Immature natural killer cell (primary cell): ENCODE measurements around the gene USP34. TPM values are rescaled to one million over a fixed set of nuclear protein-coding genes. Genes with fewer than 3 reads are reported as not detected.
A peak's percentile ranks its signal among the peaks of the same experiment; 100 is the strongest.

ENCODE experiments used
- DNase-seq, 3 donors: peaks; one replicate each; pipeline ENCODE4 v3.0.0; 2022; ENCODE audit warnings: mixed read lengths in 1 of 3
- H3K27ac Mint-ChIP-seq, 6 donors: one replicate each; pipeline ENCODE4 v1.8.0; 2020; ENCODE audit warnings: mixed read lengths in 6 of 6, mild to moderate bottlenecking in 5 of 6, inconsistent platforms in 4 of 6, moderate library complexity in 3 of 6
- H3K27me3 Mint-ChIP-seq, 3 donors: one replicate each; pipeline ENCODE4 v1.8.0; 2020 to 2021; ENCODE audit warnings: low read depth in 3 of 3, mild to moderate bottlenecking in 3 of 3, mixed read lengths in 3 of 3, moderate library complexity in 3 of 3, inconsistent platforms in 1 of 3
- H3K36me3 Mint-ChIP-seq, 3 donors: one replicate each; pipeline ENCODE4 v1.8.0; 2020; ENCODE audit warnings: mixed read lengths in 3 of 3, inconsistent platforms in 2 of 3, mild to moderate bottlenecking in 2 of 3
- H3K4me1 Mint-ChIP-seq, 2 donors: one replicate each; pipeline ENCODE4 v1.8.0; 2020; ENCODE audit warnings: inconsistent platforms in 2 of 2, mild to moderate bottlenecking in 2 of 2, mixed read lengths in 2 of 2, moderate library complexity in 1 of 2
- H3K4me3 Mint-ChIP-seq, 5 donors: one replicate each; pipeline ENCODE4 v1.8.0; 2020; ENCODE audit warnings: mild to moderate bottlenecking in 5 of 5, mixed read lengths in 5 of 5, inconsistent platforms in 3 of 5, moderate library complexity in 3 of 5
- H3K9me3 Mint-ChIP-seq, 6 donors: one replicate each; pipeline ENCODE4 v1.8.0; 2020; ENCODE audit warnings: mild to moderate bottlenecking in 6 of 6, mixed read lengths in 6 of 6, inconsistent platforms in 4 of 6, moderate library complexity in 3 of 6
- polyA plus RNA-seq, 3 donors: library from polyadenylated mRNA; unstranded; fragments of 300-500 nt; fragmentation: Illumina TruSeq; gene quantifications; one replicate each; pipeline ENCODE4 v1.2.3, GENCODE V29; 2021

Gene USP34
- polyA plus RNA-seq, 3 donors from 2014 or later, result 9.0 to 37.3 (median 16.3) TPM

DNA sequence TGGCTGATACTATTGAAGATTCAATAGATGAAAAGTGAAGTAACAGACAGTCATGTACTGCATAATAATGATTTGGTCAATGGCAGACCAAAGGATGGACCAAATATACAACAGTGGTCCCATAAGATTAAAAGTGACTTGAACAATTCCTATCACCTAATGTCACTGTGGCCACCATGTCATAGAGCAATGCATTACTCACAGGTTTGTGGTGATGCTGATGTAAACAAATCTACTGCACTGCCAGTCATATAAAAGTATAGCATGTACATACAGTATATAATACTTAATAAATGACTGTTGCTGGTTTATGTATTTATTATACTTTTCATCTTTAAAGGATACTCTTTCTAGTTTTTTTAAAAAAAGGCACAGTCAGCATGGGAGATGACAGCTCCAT is 99.9 kb downstream of the USP34 start:
- Mint-ChIP-seq H3K36me3 (peaks cover 16 to 36% (median 29%) of the 10 kb centered on the region in 3 donors), H3K27ac (peak overlapping the region in 2 of 6 donors; percentile 39 to 40), H3K9me3 (no peaks in the 10 kb centered on the region), H3K4me3 (no peak overlapping the region), H3K4me1 (peaks cover 21 to 55% of the 10 kb centered on the region in 2 donors), H3K27me3 (peaks cover 0 to 3% (median 2%) of the 10 kb centered on the region in 3 donors)
- DNase-seq, result no peak

DNA sequence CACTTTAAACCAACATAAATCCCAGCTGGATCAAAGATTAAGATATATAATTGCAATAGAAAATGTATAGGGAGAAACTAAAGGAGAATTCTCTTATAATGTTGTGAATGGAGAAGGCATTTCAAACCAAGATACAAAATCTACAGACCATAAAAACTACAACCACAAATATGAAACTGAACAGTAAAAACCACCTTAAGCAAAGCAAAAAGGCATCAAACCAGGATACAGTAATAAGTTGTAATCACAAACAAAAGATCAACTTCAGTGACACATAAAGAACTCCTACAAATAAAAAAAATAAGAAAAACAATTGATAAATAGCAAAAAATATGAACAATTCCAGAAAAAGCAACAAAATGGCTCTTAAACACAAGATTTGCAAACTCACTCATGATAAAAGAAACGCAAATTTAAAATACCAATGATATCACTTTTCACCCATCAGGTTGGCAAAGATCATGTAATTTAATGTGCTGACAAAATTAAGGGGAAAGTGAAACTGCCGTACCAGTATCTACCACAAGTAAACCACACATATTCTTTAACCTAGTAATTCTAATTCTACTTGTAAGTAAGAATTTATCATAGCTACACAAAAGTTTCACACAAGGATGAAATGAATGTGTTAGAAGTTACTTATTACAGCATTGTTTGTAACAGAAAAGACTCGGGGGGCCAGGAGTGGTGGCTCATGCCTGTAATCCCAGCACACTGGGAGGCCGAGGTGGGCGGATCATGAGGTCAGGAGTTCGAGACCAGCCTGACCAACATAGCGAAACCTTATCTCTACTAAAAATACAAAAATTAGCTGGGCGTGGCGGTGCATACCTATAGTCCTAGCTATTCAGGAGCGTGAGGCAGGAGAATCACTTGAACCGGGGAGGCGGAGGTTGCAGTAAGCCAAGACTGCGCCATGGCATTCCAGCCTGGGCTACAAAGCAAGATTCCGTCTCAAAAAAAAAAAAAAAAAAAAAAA is 101.9 kb downstream of the USP34 start:
- peak overlapping the region; percentile 39 to 86 (median 72) for H3K27ac Mint-ChIP-seq
- peaks cover 12 to 22% (median 22%) of the 10 kb centered on the region in 3 donors for H3K36me3 Mint-ChIP-seq
- H3K9me3 Mint-ChIP-seq, result no peaks in the 10 kb centered on the region
- peaks cover 28 to 68% of the 10 kb centered on the region in 2 donors for H3K4me1 Mint-ChIP-seq
- peaks cover 0 to 3% (median 0%) of the 10 kb centered on the region in 3 donors for H3K27me3 Mint-ChIP-seq
- peak overlapping the region; percentile 13 to 65 (median 24) for H3K4me3 Mint-ChIP-seq
- peak; percentile 13 to 34 (median 22) for DNase-seq

DNA sequence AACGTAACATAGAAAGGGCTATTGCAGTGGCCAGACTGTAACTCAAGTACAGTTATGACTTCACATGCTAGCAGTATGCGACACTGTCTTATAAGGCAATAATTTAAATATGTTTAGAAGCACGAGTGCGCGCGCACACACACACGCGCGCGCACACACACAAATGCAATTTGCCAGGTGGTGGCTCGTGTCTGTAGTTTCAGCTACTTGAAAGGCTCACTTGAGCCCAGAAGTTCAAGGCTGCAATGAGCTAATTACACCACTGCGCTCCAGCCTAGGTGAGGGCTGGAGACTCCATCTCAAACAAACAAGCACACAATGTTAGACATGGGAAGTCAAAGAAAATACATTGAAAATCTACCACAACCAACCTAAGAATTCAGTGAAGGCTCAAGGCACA is 103.7 kb downstream of the USP34 start:
- peaks cover 0 to 3% (median 0%) of the 10 kb centered on the region in 3 donors for H3K27me3 Mint-ChIP-seq
- no peak for DNase-seq
- no peak overlapping the region for H3K4me3 Mint-ChIP-seq
- H3K4me1 Mint-ChIP-seq, result peaks cover 39 to 75% of the 10 kb centered on the region in 2 donors
- H3K36me3 Mint-ChIP-seq, result peaks cover 19 to 38% (median 25%) of the 10 kb centered on the region in 3 donors
- H3K9me3 Mint-ChIP-seq, result no peaks in the 10 kb centered on the region
- no peak overlapping the region for H3K27ac Mint-ChIP-seq

DNA sequence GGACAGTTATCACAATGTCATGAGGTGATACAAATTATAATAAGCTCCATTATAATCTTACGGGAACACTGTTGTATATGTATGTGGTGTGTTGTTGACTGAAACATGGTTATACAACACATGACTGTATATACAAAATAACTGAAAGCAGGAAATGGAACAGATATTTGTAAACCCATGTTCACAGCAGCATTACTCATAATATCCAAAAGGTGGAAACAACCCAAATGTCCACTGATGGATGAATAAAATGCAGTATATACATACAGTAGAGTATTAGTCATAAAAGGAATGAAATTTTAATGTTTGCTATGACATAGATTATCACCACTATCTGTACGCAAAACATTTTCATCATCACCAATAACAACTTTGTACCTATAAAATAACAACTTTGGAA is 107.3 kb downstream of the USP34 start:
- no peaks in the 10 kb centered on the region for H3K9me3 Mint-ChIP-seq
- peaks cover 19 to 40% (median 24%) of the 10 kb centered on the region in 3 donors for H3K36me3 Mint-ChIP-seq
- no peak overlapping the region for H3K4me3 Mint-ChIP-seq
- no peak for DNase-seq
- peaks cover 0 to 4% (median 1%) of the 10 kb centered on the region in 3 donors for H3K27me3 Mint-ChIP-seq
- peaks cover 59 to 87% of the 10 kb centered on the region in 2 donors for H3K4me1 Mint-ChIP-seq
- no peak overlapping the region for H3K27ac Mint-ChIP-seq

DNA sequence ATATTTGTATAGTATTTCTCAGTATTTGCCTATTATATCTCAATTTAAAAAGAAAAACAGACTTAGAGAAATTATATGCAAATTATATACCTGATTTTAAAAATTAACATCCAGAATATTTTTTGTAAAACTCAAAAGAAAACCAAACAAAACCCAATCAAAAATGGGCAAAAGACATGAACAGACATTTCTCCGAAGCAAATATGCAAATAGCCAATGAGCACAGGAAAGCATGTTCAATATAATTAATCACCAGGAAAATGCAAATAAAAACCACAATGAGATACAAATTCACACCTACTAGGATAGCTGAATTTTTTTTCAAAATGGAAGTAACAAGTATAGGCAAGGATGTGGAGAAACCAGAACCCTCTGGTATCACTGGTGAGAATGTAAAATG is 108.0 kb downstream of the USP34 start:
- H3K27ac Mint-ChIP-seq, result peak overlapping the region in 3 of 6 donors; percentile 21 to 52 (median 38)
- H3K4me3 Mint-ChIP-seq, result no peak overlapping the region
- H3K4me1 Mint-ChIP-seq, result peaks cover 56 to 86% of the 10 kb centered on the region in 2 donors
- peaks cover 19 to 40% (median 24%) of the 10 kb centered on the region in 3 donors for H3K36me3 Mint-ChIP-seq
- H3K27me3 Mint-ChIP-seq, result peaks cover 0 to 2% (median 1%) of the 10 kb centered on the region in 3 donors
- H3K9me3 Mint-ChIP-seq, result no peaks in the 10 kb centered on the region
- no peak for DNase-seq

DNA sequence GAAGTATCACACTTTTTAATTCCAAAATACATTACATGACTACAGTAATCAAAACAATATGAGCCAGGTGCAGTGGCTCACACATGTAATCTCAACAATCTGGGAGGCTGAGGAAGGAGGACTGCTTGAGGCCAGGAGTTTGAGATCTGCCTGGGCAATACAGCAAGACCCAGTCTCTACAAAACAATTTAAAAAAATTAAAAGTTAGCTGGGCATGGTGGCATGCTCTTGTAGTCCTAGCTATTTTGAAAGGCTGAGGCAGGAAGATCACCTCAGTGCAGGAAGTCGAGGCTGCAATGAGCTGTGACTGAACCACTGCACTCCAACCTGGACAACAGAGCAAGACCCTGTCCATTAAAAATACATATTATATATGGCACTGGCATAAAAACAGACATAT is 109.8 kb downstream of the USP34 start:
- H3K27ac Mint-ChIP-seq, result peak overlapping the region in 3 of 6 donors; percentile 16 to 70 (median 26)
- peaks cover 0 to 2% (median 1%) of the 10 kb centered on the region in 3 donors for H3K27me3 Mint-ChIP-seq

DNA sequence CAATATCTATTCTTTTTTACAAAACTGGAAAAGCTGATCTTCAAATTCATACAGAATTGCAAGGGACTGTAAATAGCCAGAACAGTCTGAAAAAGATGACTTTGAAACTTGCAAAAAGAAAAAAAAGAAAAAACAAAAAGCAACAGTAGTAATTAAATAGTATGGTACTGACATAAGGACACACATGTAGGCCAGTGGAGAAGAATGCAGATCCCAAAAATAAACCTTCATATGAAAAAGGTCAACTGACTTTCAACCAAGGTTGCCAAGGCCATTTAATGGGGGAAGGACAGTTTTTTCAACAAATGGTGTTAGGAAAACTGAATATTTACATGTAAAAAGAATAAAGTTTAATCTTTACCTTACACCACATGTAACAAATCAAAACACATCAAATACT is 111.8 kb downstream of the USP34 start:
- Mint-ChIP-seq H3K4me1 (peaks cover 63 to 87% of the 10 kb centered on the region in 2 donors), H3K4me3 (no peak overlapping the region), H3K27me3 (peaks cover 0 to 2% (median 1%) of the 10 kb centered on the region in 3 donors), H3K36me3 (peaks cover 9 to 27% (median 25%) of the 10 kb centered on the region in 3 donors), H3K9me3 (peaks cover 0 to under 1% (median 0%) of the 10 kb centered on the region in 6 donors), H3K27ac (no peak overlapping the region)
- no peak for DNase-seq

More for the DNA sequence above, 109.8 kb downstream of the USP34 start:
- no peaks in the 10 kb centered on the region for H3K9me3 Mint-ChIP-seq
- H3K36me3 Mint-ChIP-seq, result peaks cover 12 to 27% (median 24%) of the 10 kb centered on the region in 3 donors
- H3K4me1 Mint-ChIP-seq, result peaks cover 61 to 89% of the 10 kb centered on the region in 2 donors
- no peak for DNase-seq
- no peak overlapping the region for H3K4me3 Mint-ChIP-seq

DNA sequence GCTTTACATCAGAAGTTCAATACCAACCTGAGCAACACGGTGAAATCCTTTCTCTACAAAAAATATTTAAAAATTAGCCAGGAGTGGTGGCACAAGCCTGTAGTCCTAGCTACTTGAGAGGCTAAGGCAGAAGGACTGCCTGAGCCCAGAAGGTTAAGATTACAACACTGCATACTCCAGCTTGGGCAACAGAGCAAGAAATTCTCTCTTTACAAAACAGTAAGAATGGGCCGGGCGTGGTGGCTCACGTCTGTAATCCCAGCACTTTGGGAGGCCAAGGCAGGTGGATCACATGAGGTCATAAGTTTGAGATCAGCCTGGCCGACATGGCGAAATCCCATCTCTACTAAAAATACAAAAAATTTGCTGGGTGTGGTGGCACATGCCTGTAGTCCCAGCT is 113.2 kb downstream of the USP34 start:
- no peak overlapping the region for H3K27ac Mint-ChIP-seq
- peaks cover 57 to 78% of the 10 kb centered on the region in 2 donors for H3K4me1 Mint-ChIP-seq
- peaks cover 0 to 6% (median under 1%) of the 10 kb centered on the region in 6 donors for H3K9me3 Mint-ChIP-seq
- peaks cover 15 to 30% (median 23%) of the 10 kb centered on the region in 3 donors for H3K36me3 Mint-ChIP-seq
- no peak for DNase-seq
- peaks cover 0 to 2% (median 1%) of the 10 kb centered on the region in 3 donors for H3K27me3 Mint-ChIP-seq
- no peak overlapping the region for H3K4me3 Mint-ChIP-seq

DNA sequence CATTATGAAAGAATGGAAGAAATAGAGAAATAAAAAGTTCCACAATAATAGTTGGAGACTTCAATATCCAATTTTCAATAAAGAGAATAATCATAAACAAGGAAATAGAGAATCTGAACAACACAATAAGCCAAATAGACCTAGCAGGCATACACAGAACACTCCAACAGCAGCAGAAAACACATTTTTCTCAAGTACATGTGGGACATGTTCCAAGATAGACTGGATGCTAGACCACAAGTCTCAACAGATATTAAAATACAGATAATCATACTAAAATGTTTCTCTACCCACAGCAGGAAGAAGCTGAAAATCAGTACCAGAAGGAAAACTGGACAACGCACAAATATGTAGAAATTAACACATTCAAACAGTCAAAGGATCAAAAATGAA is 113.9 kb downstream of the USP34 start:
- peaks cover 0 to 4% (median 3%) of the 10 kb centered on the region in 3 donors for H3K27me3 Mint-ChIP-seq
- peaks cover 14 to 28% (median 22%) of the 10 kb centered on the region in 3 donors for H3K36me3 Mint-ChIP-seq
- H3K4me3 Mint-ChIP-seq, result no peak overlapping the region
- H3K27ac Mint-ChIP-seq, result peak overlapping the region in 5 of 6 donors; percentile 7 to 62 (median 46)
- peaks cover 0 to 6% (median under 1%) of the 10 kb centered on the region in 6 donors for H3K9me3 Mint-ChIP-seq
- H3K4me1 Mint-ChIP-seq, result peaks cover 52 to 74% of the 10 kb centered on the region in 2 donors
- DNase-seq, result no peak

DNA sequence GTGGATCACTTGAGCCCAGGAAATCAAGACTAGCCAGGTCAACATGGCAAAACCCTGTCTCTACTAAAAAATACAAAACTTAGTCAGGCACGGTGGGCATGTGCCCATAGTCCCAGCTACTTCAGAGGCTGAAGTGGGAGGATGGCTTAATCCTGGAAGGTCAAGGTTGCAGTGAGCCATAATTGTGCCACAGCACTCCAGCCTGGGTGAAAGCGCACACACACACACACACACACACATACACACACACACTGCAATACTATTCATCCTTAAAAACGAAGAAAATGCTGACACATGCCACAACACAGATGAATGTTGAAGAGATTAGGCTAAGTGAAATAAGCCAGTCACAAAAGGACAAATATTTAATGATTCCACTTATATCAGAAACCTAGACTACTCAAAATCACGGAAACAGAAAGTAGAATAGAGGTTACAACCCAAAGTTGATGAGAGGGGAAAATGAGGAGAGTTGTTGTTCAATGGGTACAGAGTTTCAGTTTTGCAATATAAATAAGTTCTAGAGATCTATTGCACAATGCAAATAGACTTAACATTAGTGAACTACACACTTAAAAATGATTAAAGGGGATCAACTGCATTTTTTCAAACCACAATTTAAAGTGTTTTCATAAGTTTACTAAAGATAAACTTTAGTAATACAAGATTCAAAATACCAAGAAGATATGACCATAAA is 114.5 kb downstream of the USP34 start:
- H3K4me1 Mint-ChIP-seq, result peaks cover 49 to 69% of the 10 kb centered on the region in 2 donors
- H3K27ac Mint-ChIP-seq, result peak overlapping the region; percentile 7 to 59 (median 40)
- H3K27me3 Mint-ChIP-seq, result peaks cover 0 to 3% (median 2%) of the 10 kb centered on the region in 3 donors
- H3K9me3 Mint-ChIP-seq, result peaks cover 0 to 6% (median under 1%) of the 10 kb centered on the region in 6 donors
- H3K36me3 Mint-ChIP-seq, result peaks cover 14 to 28% (median 20%) of the 10 kb centered on the region in 3 donors
- H3K4me3 Mint-ChIP-seq, result no peak overlapping the region
- DNase-seq, result no peak

DNA sequence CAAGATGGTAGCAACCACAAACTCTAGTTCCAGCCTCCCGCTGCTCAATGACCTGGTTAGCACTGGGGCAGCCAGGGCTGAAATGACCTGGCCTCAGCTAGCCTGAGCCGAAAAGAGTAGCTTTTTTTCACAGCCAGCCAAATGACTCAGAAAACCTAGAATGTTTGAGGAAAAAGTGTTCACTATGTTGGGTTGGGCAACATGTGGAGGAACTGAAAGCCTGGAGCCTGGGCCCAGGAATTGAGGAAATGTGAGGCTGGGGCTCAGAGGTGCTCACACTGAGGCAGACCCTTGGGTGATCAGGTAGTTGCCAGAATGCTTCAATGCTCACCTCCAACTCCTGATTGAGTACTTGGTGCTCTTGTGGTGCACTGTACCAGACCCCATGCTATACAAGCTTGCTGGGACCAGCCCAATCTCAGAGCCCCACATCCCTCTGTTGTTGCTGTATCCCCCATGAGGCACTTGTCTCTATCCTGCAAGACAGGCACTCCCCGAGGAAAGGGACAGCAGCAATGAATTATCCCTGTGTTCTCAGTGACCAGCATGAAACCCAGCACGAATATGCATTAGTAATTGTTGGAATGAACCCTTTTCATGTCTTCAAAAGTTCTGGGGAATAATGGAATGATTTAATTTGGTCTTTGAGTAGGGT is 116.2 kb downstream of the USP34 start:
- Mint-ChIP-seq H3K36me3 (peaks cover 14 to 38% (median 19%) of the 10 kb centered on the region in 3 donors), H3K27ac (no peak overlapping the region), H3K4me3 (no peak overlapping the region), H3K27me3 (peaks cover 0 to 3% (median 2%) of the 10 kb centered on the region in 3 donors), H3K9me3 (peaks cover 0 to 6% (median under 1%) of the 10 kb centered on the region in 6 donors), H3K4me1 (peaks cover 35 to 51% of the 10 kb centered on the region in 2 donors)
- no peak for DNase-seq

DNA sequence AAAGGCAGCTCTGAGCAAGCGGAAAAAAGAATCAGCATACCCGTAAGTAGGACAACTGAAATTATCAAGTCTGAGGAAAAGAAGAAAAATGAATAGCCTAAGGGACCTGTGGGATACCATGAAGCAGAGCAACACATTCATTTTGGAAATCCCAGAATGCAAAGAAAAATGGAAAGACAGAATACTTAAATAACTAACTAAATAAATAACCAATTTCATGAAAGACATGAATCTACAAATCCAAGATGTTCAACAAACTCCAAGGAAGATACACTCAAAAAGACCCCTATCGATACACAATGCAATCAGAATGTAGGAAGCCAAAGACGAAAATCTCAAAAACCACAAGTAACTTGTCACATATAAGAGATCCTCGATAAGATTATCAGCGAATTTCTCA is 117.0 kb downstream of the USP34 start:
- Mint-ChIP-seq H3K36me3 (peaks cover 14 to 38% (median 15%) of the 10 kb centered on the region in 3 donors), H3K9me3 (peaks cover 0 to 6% (median under 1%) of the 10 kb centered on the region in 6 donors), H3K4me1 (peaks cover 29 to 44% of the 10 kb centered on the region in 2 donors), H3K4me3 (no peak overlapping the region), H3K27ac (no peak overlapping the region), H3K27me3 (peaks cover 0 to 2% (median 2%) of the 10 kb centered on the region in 3 donors)
- DNase-seq, result no peak

DNA sequence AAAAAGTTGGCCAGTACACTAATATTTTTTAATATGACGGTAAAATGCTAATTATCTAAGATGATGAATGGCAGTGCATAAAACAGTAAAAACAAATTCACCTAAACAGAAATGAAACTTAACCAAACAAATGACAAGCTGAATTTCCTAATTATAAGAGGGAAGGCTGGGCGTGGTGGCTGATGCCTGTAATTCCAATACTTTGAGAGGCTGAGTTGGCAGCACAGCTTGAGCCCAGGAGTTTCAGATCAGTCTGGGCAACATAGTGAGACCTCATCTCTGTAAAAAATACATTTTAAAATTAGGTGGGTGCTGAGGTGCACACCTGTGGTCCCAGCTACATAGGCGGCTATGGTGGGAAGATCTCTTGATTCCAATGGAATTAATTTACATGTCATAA is 120.1 kb downstream of the USP34 start:
- Mint-ChIP-seq H3K27ac (no peak overlapping the region), H3K4me3 (no peak overlapping the region), H3K36me3 (peaks cover 21 to 40% (median 22%) of the 10 kb centered on the region in 3 donors), H3K27me3 (peaks cover 0 to 2% (median 2%) of the 10 kb centered on the region in 3 donors), H3K9me3 (peaks cover 0 to 6% (median under 1%) of the 10 kb centered on the region in 6 donors), H3K4me1 (peaks cover 10 to 17% of the 10 kb centered on the region in 2 donors)
- DNase-seq, result no peak
